ENCODE results near the gene RHOV.
A peak's percentile ranks its signal among the peaks of the same experiment; 100 is the strongest.

DNA sequence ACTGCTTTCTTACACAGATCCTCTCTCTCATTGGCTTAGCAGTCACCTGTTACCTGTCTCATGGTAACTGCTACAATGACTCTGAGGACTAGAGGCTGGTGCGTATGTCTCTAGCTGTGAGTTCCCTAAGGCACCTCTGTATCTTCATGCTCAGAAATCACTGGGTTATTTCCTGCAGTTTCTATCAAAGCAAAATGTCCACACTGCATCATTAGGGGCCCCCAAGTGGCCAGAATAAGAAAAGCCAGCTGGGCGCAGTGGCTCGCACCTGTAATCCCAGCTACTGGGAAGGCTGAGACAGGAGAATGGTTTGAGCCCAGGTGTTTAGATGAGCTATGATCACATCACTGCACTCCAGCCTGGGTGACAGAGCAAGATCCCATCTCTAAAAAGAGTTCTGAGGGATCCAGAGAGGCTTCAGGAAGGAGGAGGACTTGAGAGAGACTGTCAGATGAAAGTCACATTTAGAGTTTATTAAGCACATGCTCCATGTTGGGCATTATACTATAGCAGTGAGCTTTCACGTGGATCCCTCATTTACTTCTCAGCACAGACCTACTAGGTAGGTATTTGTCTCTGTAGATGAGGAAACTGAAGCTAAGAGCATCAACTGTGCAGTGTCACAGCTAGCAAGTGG, 17.9 kb upstream of the RHOV start:
- TF ChIP-seq, protein P1, sequence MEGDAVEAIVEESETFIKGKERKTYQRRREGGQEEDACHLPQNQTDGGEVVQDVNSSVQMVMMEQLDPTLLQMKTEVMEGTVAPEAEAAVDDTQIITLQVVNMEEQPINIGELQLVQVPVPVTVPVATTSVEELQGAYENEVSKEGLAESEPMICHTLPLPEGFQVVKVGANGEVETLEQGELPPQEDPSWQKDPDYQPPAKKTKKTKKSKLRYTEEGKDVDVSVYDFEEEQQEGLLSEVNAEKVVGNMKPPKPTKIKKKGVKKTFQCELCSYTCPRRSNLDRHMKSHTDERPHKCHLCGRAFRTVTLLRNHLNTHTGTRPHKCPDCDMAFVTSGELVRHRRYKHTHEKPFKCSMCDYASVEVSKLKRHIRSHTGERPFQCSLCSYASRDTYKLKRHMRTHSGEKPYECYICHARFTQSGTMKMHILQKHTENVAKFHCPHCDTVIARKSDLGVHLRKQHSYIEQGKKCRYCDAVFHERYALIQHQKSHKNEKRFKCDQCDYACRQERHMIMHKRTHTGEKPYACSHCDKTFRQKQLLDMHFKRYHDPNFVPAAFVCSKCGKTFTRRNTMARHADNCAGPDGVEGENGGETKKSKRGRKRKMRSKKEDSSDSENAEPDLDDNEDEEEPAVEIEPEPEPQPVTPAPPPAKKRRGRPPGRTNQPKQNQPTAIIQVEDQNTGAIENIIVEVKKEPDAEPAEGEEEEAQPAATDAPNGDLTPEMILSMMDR (IDR thresholded peaks at IDR 0.05; ENCODE audit: low read depth, low read length) = peak; percentile 75
- no peak for TF ChIP-seq EZH2phosphoT487 (IDR thresholded peaks at IDR 0.05; ENCODE audit: low read depth)

All from OCI-LY3 (cell line).